NCI-H69 (cell line): ENCODE measurements around the gene NSFL1C.

Experiments used
- DNase-seq: peaks from one replicate; lab custom pipeline; 2025; lab: John Stamatoyannopoulos, UW

The NSFL1C gene

GRCh38 chr20:1460275-1460674 lies 6.4 kb downstream of the NSFL1C start:
- no peak for DNase-seq

- no peak for DNase-seq
These were observed 8.7 kb downstream of the NSFL1C start for GRCh38 chr20:1457992-1458391.

GRCh38 chr20:1456300-1456699 lies 10.3 kb downstream of the NSFL1C start:
- DNase-seq, result no peak

GRCh38 chr20:1450926-1451491 lies 15.6 kb downstream of the NSFL1C start:
- DNase-seq, result no peak

- DNase-seq, result no peak
These were observed 17.3 kb downstream of the NSFL1C start for GRCh38 chr20:1449370-1449769.

GRCh38 chr20:1448081-1448620 lies 18.5 kb downstream of the NSFL1C start:
- no peak for DNase-seq

GRCh38 chr20:1446536-1446935 lies 20.1 kb downstream of the NSFL1C start:
- no peak for DNase-seq

GRCh38 chr20:1443085-1443484 lies 23.6 kb downstream of the NSFL1C start:
- no peak for DNase-seq

GRCh38 chr20:1442304-1442703 lies 24.3 kb downstream of the NSFL1C start:
- no peak for DNase-seq

- no peak for DNase-seq
These were observed 25.5 kb downstream of the NSFL1C start for GRCh38 chr20:1441133-1441532.

GRCh38 chr20:1440024-1440423 lies 26.6 kb downstream of the NSFL1C start:
- peak; percentile 42 for DNase-seq

GRCh38 chr20:1438361-1438760 lies 28.3 kb downstream of the NSFL1C start:
- no peak for DNase-seq

- peak; percentile 77 for DNase-seq
These were observed 29.3 kb downstream of the NSFL1C start for GRCh38 chr20:1437235-1437904.

- DNase-seq, result no peak
These were observed 30.4 kb downstream of the NSFL1C start for GRCh38 chr20:1436263-1436662.

- DNase-seq, result no peak
These were observed 31.3 kb downstream of the NSFL1C start for GRCh38 chr20:1435337-1435699.

- DNase-seq, result peak; percentile 97
These were observed 31.9 kb downstream of the NSFL1C start for GRCh38 chr20:1434571-1435336.

GRCh38 chr20:1431158-1431557 lies 35.5 kb downstream of the NSFL1C start:
- peak; percentile 28 for DNase-seq

- DNase-seq, result no peak
These were observed 36.6 kb downstream of the NSFL1C start for GRCh38 chr20:1430004-1430451.

GRCh38 chr20:1429143-1429728 lies 37.4 kb downstream of the NSFL1C start:
- peak; percentile 6 for DNase-seq

- peak; percentile 100 for DNase-seq
These were observed 39.1 kb downstream of the NSFL1C start for GRCh38 chr20:1427457-1428054.

GRCh38 chr20:1426231-1426849 lies 40.3 kb downstream of the NSFL1C start:
- DNase-seq, result peak; percentile 70

- DNase-seq, result no peak
These were observed 42.3 kb downstream of the NSFL1C start for GRCh38 chr20:1424336-1424735.
